Naive thymus-derived CD4-positive, alpha-beta T cell (primary cell): ENCODE data around the gene SECISBP2. TPM values are rescaled to one million over a fixed set of nuclear protein-coding genes. Genes with fewer than 3 reads are reported as not detected.
A peak's percentile ranks its signal among the peaks of the same experiment; 100 is the strongest.

Experiments used
- ATAC-seq: fragments of 150-1000 bp; cut with Tn5 transposase; 2 replicates; pipeline ENCODE4 v1.10.0; 2021; ENCODE audit warnings: mild to moderate bottlenecking, moderate library complexity
- CTCF ChIA-PET: fragments of 350-600 bp; sonication (Branson Sonifier 250); formaldehyde crosslinking; loops from one replicate; lab custom pipeline; 2021; ENCODE audit warnings: antibody characterized with exemption; lab: Charles Lee
- POLR2A ChIA-PET: fragments of 350-600 bp; sonication (Branson Sonifier 250); formaldehyde crosslinking; loops from one replicate; lab custom pipeline; 2021; ENCODE audit warnings: antibody characterized with exemption, inconsistent platforms; lab: Charles Lee
- DNase-seq, 9 donors: peaks; one replicate each; pipeline versions ENCODE4 v3.0.0 to v3.0.0-alpha.2; 2020 to 2022; ENCODE audit warnings: mixed read lengths in 1 of 9
- H3K27ac ChIP-seq: one replicate; pipeline ENCODE4 v1.7.0; 2013; ENCODE audit warnings: mild to moderate bottlenecking, low read depth, low read length, moderate library complexity
- H3K27me3 ChIP-seq, 2 donors: one replicate each; pipeline ENCODE4 v1.7.0; 2013; ENCODE audit warnings: low read length in 2 of 2, mild to moderate bottlenecking in 2 of 2, moderate library complexity in 2 of 2; ENCODE audit not compliant: control insufficient read depth in 2 of 2, insufficient read depth in 2 of 2
- H3K36me3 ChIP-seq, 3 experiments: 1 replicate in 2 of 3; 2 replicates in 1 of 3; pipeline ENCODE4 v1.7.0; 2013; ENCODE audit warnings: low read length in 3 of 3, mild to moderate bottlenecking in 3 of 3, moderate library complexity in 1 of 3; ENCODE audit not compliant: insufficient read depth in 3 of 3, control insufficient read depth in 2 of 3
- H3K4me1 ChIP-seq, 2 donors: one replicate each; pipeline ENCODE4 v1.7.0; 2013; ENCODE audit warnings: low read length in 2 of 2, mild to moderate bottlenecking in 2 of 2, moderate library complexity in 1 of 2; ENCODE audit not compliant: control insufficient read depth in 2 of 2, insufficient read depth in 2 of 2
- H3K4me3 ChIP-seq: 2 replicates; pipeline ENCODE4 v1.7.0; 2013; ENCODE audit warnings: mild to moderate bottlenecking, low read length
- H3K9me3 ChIP-seq, 3 experiments: 1 replicate in 2 of 3; 2 replicates in 1 of 3; pipeline ENCODE4 v1.7.0; 2013; ENCODE audit warnings: low read length in 3 of 3; ENCODE audit not compliant: control insufficient read depth in 2 of 3
- H3K27ac Mint-ChIP-seq, 9 donors: one replicate each; pipeline ENCODE4 v1.8.0; 2020 to 2022; ENCODE audit warnings: mixed read lengths in 9 of 9, mild to moderate bottlenecking in 8 of 9, moderate library complexity in 5 of 9, inconsistent platforms in 2 of 9
- H3K27me3 Mint-ChIP-seq, 5 donors: one replicate each; pipeline ENCODE4 v1.8.0; 2021 to 2022; ENCODE audit warnings: mixed read lengths in 5 of 5, mild to moderate bottlenecking in 1 of 5
- H3K36me3 Mint-ChIP-seq, 5 donors: one replicate each; pipeline ENCODE4 v1.8.0; 2020 to 2022; ENCODE audit warnings: mixed read lengths in 5 of 5, mild to moderate bottlenecking in 3 of 5, inconsistent platforms in 1 of 5
- H3K4me1 Mint-ChIP-seq, 7 donors: one replicate each; pipeline ENCODE4 v1.8.0; 2020 to 2022; ENCODE audit warnings: mixed read lengths in 7 of 7, mild to moderate bottlenecking in 3 of 7, inconsistent platforms in 1 of 7
- H3K4me3 Mint-ChIP-seq, 10 donors: one replicate each; pipeline ENCODE4 v1.8.0; 2020 to 2022; ENCODE audit warnings: mild to moderate bottlenecking in 10 of 10, mixed read lengths in 10 of 10, moderate library complexity in 6 of 10, inconsistent platforms in 2 of 10
- H3K9me3 Mint-ChIP-seq, 11 donors: one replicate each; pipeline ENCODE4 v1.8.0; 2020 to 2022; ENCODE audit warnings: mixed read lengths in 11 of 11, mild to moderate bottlenecking in 4 of 11, inconsistent platforms in 1 of 11, moderate library complexity in 1 of 11
- intact Hi-C, 2 donors: fragments of 100-400 bp; cut with micrococcal nuclease; formaldehyde crosslinking; loops; one replicate each; pipeline ENCODE4 v1.15.1; 2023
- polyA plus RNA-seq, 2 donors: library from polyadenylated mRNA; unstranded; fragments of 300-500 nt; fragmentation: Illumina TruSeq; gene quantifications; one replicate each; pipeline ENCODE4 v1.2.3, GENCODE V29; 2021
- total RNA-seq, 6 experiments: library from RNA in 5 of 6; stranded (reverse) in 5 of 6; gene quantifications; 1 replicate in 5 of 6; 2 replicates in 1 of 6; pipeline ENCODE4 v1.2.3 and lab custom pipeline; 2021 to 2026

Gene SECISBP2
- total and polyA plus RNA-seq, 7 experiments from 2014 or later, result 20.1 to 130 (median 100) TPM

DNA sequence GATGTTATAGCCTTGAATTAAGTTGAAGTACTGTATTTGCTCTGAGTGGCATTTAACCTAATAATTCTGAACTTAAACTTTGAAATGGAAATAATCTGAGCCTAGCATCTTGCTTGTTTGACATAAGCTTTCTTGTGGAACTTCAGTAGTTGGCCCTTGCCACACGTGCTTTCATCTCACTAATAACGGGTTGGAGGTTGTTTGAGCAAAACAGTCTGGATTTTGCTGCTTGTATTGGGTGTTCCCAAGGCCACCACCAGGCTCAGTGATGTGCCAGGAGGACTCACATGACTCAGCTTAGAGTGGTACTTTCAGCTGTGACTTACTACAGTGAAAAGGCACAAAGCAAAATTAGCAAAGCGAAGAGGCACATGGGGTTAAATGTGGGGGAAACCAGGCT, 35.7 kb downstream of the SECISBP2 start:
- no peaks in the 10 kb centered on the region for H3K27me3 Mint-ChIP-seq
- POLR2A ChIA-PET, result interaction anchor here (0.6 kb wide), 1 partner anchor 215 kb away, joined by 3 read pairs; no protein-coding TSS in a partner anchor
- H3K4me3 Mint-ChIP-seq, result no peak overlapping the region
- peak overlapping the region in 5 of 9 donors; percentile 23 to 85 (median 81) for H3K27ac Mint-ChIP-seq
- Histone ChIP-seq H3K36me3 (peaks cover 20 to 99% (median 26%) of the 10 kb centered on the region in 3 experiments), H3K4me3 (no peak overlapping the region), H3K27me3 (no peaks in the 10 kb centered on the region), H3K9me3 (no peaks in the 10 kb centered on the region), H3K27ac (no peak overlapping the region), H3K4me1 (peaks cover 4 to 7% of the 10 kb centered on the region in 2 donors)
- H3K4me1 Mint-ChIP-seq, result peaks cover 20 to 45% (median 35%) of the 10 kb centered on the region in 7 donors
- H3K36me3 Mint-ChIP-seq, result peaks cover 11 to 68% (median 37%) of the 10 kb centered on the region in 5 donors
- H3K9me3 Mint-ChIP-seq, result peaks cover 0 to 2% (median 0%) of the 10 kb centered on the region in 11 donors
- CTCF ChIA-PET, result no interaction called here
- ATAC-seq, result no peak
- no peak for DNase-seq
- intact Hi-C loops, result no loop called here

DNA sequence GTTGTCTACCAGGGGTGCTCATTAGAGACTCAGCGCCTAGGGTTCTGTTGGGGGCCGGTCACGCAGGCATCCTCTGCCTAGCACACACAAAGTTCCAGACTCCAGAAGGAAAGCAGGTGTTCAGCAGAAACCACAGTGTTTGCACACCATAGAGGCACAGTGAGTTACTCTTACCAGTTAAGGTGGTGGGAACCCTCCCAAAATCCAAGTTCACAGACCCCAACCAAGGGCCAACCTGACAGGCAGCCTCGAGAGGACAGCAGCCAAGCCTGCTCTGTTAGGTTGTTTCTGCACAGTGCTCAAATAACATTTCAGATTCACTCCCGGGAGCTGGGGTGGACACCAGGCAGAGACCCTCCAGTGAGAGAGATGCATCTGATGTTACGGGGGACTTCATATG, 36.2 kb downstream of the SECISBP2 start:
- ATAC-seq, result no peak
- intact Hi-C loops, result no loop called here
- H3K4me1 ChIP-seq, result peaks cover 4 to 7% of the 10 kb centered on the region in 2 donors
- H3K4me3 Mint-ChIP-seq, result no peak overlapping the region
- H3K9me3 Mint-ChIP-seq, result peaks cover 0 to 2% (median 0%) of the 10 kb centered on the region in 11 donors
- H3K27ac ChIP-seq, result no peak overlapping the region
- peaks cover 20 to 45% (median 35%) of the 10 kb centered on the region in 7 donors for H3K4me1 Mint-ChIP-seq
- no peaks in the 10 kb centered on the region for H3K9me3 ChIP-seq
- H3K4me3 ChIP-seq, result no peak overlapping the region
- H3K27ac Mint-ChIP-seq, result peak overlapping the region in 4 of 9 donors; percentile 17 to 85 (median 54)
- H3K36me3 Mint-ChIP-seq, result peaks cover 10 to 64% (median 35%) of the 10 kb centered on the region in 5 donors
- H3K27me3 Mint-ChIP-seq, result no peaks in the 10 kb centered on the region
- no peak for DNase-seq
- no peaks in the 10 kb centered on the region for H3K27me3 ChIP-seq
- peaks cover 20 to 97% (median 24%) of the 10 kb centered on the region in 3 experiments for H3K36me3 ChIP-seq
- CTCF ChIA-PET, result no interaction called here
- POLR2A ChIA-PET, result interaction anchor here (0.6 kb wide), 1 partner anchor 214 kb away, joined by 3 read pairs; no protein-coding TSS in a partner anchor

DNA sequence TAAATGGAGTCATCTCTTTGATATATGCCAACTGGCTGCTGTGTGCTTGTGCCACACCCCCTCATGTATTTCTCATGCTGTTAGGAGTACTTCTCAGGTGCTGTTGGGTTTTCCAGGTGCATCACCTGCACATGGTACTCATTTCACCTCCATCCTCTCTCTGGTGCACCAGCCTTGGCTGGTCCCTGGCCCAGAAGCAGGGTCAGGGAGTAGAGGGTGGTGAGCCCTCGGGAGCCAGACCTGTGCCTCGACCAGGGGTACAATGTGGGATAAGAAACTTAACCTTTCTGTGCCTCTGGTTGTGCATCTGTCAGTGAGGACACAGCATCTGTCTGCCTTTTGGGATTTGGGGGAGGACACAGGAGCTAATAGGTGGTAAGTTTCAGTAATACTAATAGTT, 38.5 kb downstream of the SECISBP2 start:
- peaks cover 4 to 7% of the 10 kb centered on the region in 2 donors for H3K4me1 ChIP-seq
- ATAC-seq, result no peak
- intact Hi-C loops, result no loop called here
- ChIA-PET POLR2A (interaction anchor here (1.6 to 2.9 kb wide), 2 partner anchors 9 to 10 kb away, joined by 5 to 10 read pairs; no protein-coding TSS in a partner anchor), CTCF (no interaction called here)
- no peaks in the 10 kb centered on the region for H3K27me3 ChIP-seq
- no peak for DNase-seq
- H3K27me3 Mint-ChIP-seq, result no peaks in the 10 kb centered on the region
- H3K36me3 Mint-ChIP-seq, result peaks cover 22 to 64% (median 33%) of the 10 kb centered on the region in 5 donors
- H3K9me3 Mint-ChIP-seq, result peaks cover 0 to 4% (median 0%) of the 10 kb centered on the region in 11 donors
- H3K27ac ChIP-seq, result no peak overlapping the region
- H3K4me1 Mint-ChIP-seq, result peaks cover 21 to 37% (median 30%) of the 10 kb centered on the region in 7 donors
- no peak overlapping the region for H3K4me3 ChIP-seq
- H3K36me3 ChIP-seq, result peaks cover 17 to 97% (median 29%) of the 10 kb centered on the region in 3 experiments
- no peaks in the 10 kb centered on the region for H3K9me3 ChIP-seq
- H3K4me3 Mint-ChIP-seq, result no peak overlapping the region
- peak overlapping the region in 7 of 9 donors; percentile 1 to 84 (median 59) for H3K27ac Mint-ChIP-seq

DNA sequence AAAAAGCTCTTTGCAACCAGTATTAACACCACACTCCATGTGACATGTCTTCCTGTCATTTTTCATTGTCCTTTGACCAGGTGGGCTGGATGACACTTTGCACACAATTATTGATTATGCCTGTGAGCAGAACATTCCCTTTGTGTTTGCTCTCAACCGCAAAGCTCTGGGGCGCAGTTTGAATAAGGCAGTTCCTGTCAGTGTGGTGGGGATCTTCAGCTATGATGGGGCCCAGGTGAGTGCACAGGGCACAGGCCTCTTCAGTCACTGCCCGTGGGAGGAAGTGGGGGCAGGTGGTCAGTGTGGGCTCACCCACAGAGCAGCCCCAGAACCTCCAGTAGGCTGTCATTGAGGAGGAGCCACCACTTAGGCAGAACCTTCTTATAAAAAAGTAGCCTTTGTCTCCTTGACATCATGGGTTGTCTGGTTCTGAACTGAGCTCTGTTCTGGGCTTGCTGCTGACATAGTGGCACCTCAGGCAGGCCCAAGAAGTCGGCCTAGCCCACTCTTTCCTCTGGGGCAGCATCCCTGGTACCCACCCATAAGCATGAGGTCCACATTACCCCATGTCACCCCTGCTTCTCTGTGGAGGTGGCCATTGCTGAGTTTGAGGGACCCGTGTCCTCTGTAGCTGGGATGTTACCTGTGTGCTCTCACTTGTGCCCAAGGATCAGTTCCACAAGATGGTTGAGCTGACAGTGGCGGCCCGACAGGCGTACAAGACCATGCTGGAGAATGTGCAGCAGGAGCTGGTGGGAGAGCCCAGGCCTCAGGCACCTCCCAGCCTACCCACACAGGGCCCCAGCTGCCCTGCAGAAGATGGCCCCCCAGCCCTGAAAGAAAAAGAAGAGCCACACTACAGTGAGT, 39.3 kb downstream of the SECISBP2 start:
- Histone ChIP-seq H3K27ac (no peak overlapping the region), H3K36me3 (peaks cover 17 to 97% (median 29%) of the 10 kb centered on the region in 3 experiments), H3K27me3 (no peaks in the 10 kb centered on the region), H3K4me3 (no peak overlapping the region), H3K4me1 (peaks cover under 1 to 4% of the 10 kb centered on the region in 2 donors), H3K9me3 (no peaks in the 10 kb centered on the region)
- intact Hi-C loops, result no loop called here
- Mint-ChIP-seq H3K9me3 (peaks cover 0 to 4% (median 0%) of the 10 kb centered on the region in 11 donors), H3K4me1 (peaks cover 13 to 29% (median 22%) of the 10 kb centered on the region in 7 donors), H3K36me3 (peaks cover 21 to 59% (median 33%) of the 10 kb centered on the region in 5 donors), H3K27me3 (no peaks in the 10 kb centered on the region), H3K27ac (peak overlapping the region in 8 of 9 donors; percentile 43 to 84 (median 69)), H3K4me3 (no peak overlapping the region)
- ATAC-seq (peak; percentile 42), DNase-seq (no peak)
- ChIA-PET POLR2A (interaction anchor here (1.6 to 2.9 kb wide), 2 partner anchors 10 kb away, joined by 5 to 10 read pairs; no protein-coding TSS in a partner anchor), CTCF (no interaction called here)

- Mint-ChIP-seq H3K4me1 (peaks cover 7 to 22% (median 19%) of the 10 kb centered on the region in 7 donors), H3K27me3 (no peaks in the 10 kb centered on the region), H3K36me3 (peaks cover 21 to 58% (median 33%) of the 10 kb centered on the region in 5 donors), H3K27ac (peak overlapping the region in 6 of 9 donors; percentile 12 to 69 (median 26)), H3K4me3 (no peak overlapping the region), H3K9me3 (peaks cover 0 to 4% (median 0%) of the 10 kb centered on the region in 11 donors)
- H3K36me3 ChIP-seq, result peaks cover 17 to 98% (median 26%) of the 10 kb centered on the region in 3 experiments
- intact Hi-C loops, result no loop called here
- H3K4me1 ChIP-seq, result no peaks in the 10 kb centered on the region
- H3K27ac ChIP-seq, result no peak overlapping the region
- ChIA-PET POLR2A (interaction anchor here (1.6 to 2.9 kb wide), 2 partner anchors 9 to 11 kb away, joined by 5 to 10 read pairs; no protein-coding TSS in a partner anchor), CTCF (interaction anchor here (0.7 kb wide), 1 partner anchor 197 kb away, joined by 3 read pairs; no protein-coding TSS in a partner anchor)
- ATAC-seq (no peak), DNase-seq (no peak)
- H3K9me3 ChIP-seq, result no peaks in the 10 kb centered on the region
- no peaks in the 10 kb centered on the region for H3K27me3 ChIP-seq
- no peak overlapping the region for H3K4me3 ChIP-seq
Observed at GRCh38 chr9:89358376-89358916, 40.1 kb downstream of the SECISBP2 start.

DNA sequence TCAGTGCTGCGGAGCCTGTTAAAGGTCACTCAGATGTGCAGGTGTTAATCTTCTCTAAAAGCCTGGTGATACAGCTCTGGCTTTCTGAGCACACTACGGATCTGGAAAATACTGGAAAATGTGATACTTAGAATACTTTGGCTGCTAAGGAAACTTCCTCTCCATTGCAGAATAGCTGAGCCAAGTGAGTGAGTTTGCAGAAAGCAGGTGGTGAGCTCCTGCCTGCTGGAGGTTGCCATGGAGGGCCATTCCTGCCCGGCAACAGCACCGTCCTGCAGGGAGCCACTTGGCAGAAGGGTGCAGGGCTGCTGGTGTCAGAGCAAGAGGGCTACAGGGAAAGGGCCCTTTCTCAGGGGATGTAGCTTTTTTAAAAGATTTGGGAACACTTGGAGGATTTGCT, 40.7 kb downstream of the SECISBP2 start:
- Mint-ChIP-seq H3K27ac (peak overlapping the region in 6 of 9 donors; percentile 12 to 69 (median 27)), H3K9me3 (peaks cover 0 to 4% (median 0%) of the 10 kb centered on the region in 11 donors), H3K4me3 (no peak overlapping the region), H3K27me3 (no peaks in the 10 kb centered on the region), H3K4me1 (peaks cover 4 to 18% (median 13%) of the 10 kb centered on the region in 7 donors), H3K36me3 (peaks cover 18 to 56% (median 32%) of the 10 kb centered on the region in 5 donors)
- Histone ChIP-seq H3K36me3 (peaks cover 17 to 98% (median 25%) of the 10 kb centered on the region in 3 experiments), H3K4me1 (no peaks in the 10 kb centered on the region), H3K4me3 (no peak overlapping the region), H3K9me3 (no peaks in the 10 kb centered on the region), H3K27ac (no peak overlapping the region), H3K27me3 (no peaks in the 10 kb centered on the region)
- ChIA-PET POLR2A (no interaction called here), CTCF (no interaction called here)
- intact Hi-C loops, result no loop called here
- ATAC-seq (peak; percentile 52), DNase-seq (no peak)
